Hematopoietic multipotent progenitor cell (in vitro differentiated cells): ENCODE data around the gene LARGE1. TPM values are rescaled to one million over a fixed set of nuclear protein-coding genes. Genes with fewer than 3 reads are reported as not detected.
"Not testable (repeated sequence)": the region's sequence is repeated elsewhere in the genome, so short reads cannot be mapped to it uniquely, and the experiment has no call there.

Source experiments
- DNase-seq, 3 donors: peaks; one replicate each; pipeline ENCODE4 v3.0.0-alpha.2; 2011 to 2015; ENCODE audit warnings: low read depth in 2 of 3, low spot score in 2 of 3
- total RNA-seq: library from RNA; depleted of rRNA; stranded (reverse); fragments of >200 nt; gene quantifications from one replicate; pipeline ENCODE4 v1.2.3, GENCODE V29; 2012

LARGE1 gene
- total RNA-seq, 1 donor = 1.6 TPM

- no peak for DNase-seq
These were observed 61.0 kb downstream of the LARGE1 start for GRCh38 chr22:33859311-33859710.

- DNase-seq = not testable (repeated sequence)
These were observed 61.6 kb downstream of the LARGE1 start for GRCh38 chr22:33858653-33859052.

GRCh38 chr22:33857767-33858166, 62.5 kb downstream of the LARGE1 start:
- not testable (repeated sequence) for DNase-seq

- no peak for DNase-seq
These were observed 65.6 kb downstream of the LARGE1 start for GRCh38 chr22:33854724-33855123.

GRCh38 chr22:33853200-33854097, 66.8 kb downstream of the LARGE1 start:
- DNase-seq = peak in 2 of 3 donors; percentile 35 to 55

GRCh38 chr22:33851821-33852384, 68.4 kb downstream of the LARGE1 start:
- DNase-seq = no peak

GRCh38 chr22:33851240-33851639, 69.0 kb downstream of the LARGE1 start:
- no peak for DNase-seq

GRCh38 chr22:33850724-33851123, 69.6 kb downstream of the LARGE1 start:
- DNase-seq = no peak

GRCh38 chr22:33850193-33850592, 70.1 kb downstream of the LARGE1 start:
- DNase-seq = no peak

- no peak for DNase-seq
These were observed 72.0 kb downstream of the LARGE1 start for GRCh38 chr22:33848251-33848650.

GRCh38 chr22:33844273-33844672, 76.0 kb downstream of the LARGE1 start:
- no peak for DNase-seq

GRCh38 chr22:33842421-33843094, 77.7 kb downstream of the LARGE1 start:
- DNase-seq = no peak

GRCh38 chr22:33842006-33842354, 78.3 kb downstream of the LARGE1 start:
- no peak for DNase-seq

GRCh38 chr22:33841281-33842005, 78.8 kb downstream of the LARGE1 start:
- DNase-seq = no peak

GRCh38 chr22:33838644-33839043, 81.6 kb downstream of the LARGE1 start:
- DNase-seq = no peak

- DNase-seq = no peak
These were observed 82.5 kb downstream of the LARGE1 start for GRCh38 chr22:33837826-33838225.

GRCh38 chr22:33835265-33835664, 85.0 kb downstream of the LARGE1 start:
- no peak for DNase-seq

GRCh38 chr22:33832558-33833151, 87.6 kb downstream of the LARGE1 start:
- DNase-seq = no peak

- DNase-seq = no peak
These were observed 88.6 kb downstream of the LARGE1 start for GRCh38 chr22:33831651-33832050.

- DNase-seq = no peak
These were observed 89.1 kb downstream of the LARGE1 start for GRCh38 chr22:33831207-33831606.
